Stimulated activated CD8-positive, alpha-beta memory T cell treated with anti-CD3 and anti-CD28 coated beads, Interleukin-12 subunit alpha, Interleukin-12 subunit beta, amount 100 ng/mL, for 24 hours (primary cell): ENCODE measurements around the gene SLC6A18.
"Not testable (repeated sequence)": the region's sequence is repeated elsewhere in the genome, so short reads cannot be mapped to it uniquely, and the experiment has no call there.

Experiments
- DNase-seq: peaks from one replicate; pipeline ENCODE4 v3.0.0-alpha.2; 2020; ENCODE audit errors: extremely low read depth

The SLC6A18 gene

DNA sequence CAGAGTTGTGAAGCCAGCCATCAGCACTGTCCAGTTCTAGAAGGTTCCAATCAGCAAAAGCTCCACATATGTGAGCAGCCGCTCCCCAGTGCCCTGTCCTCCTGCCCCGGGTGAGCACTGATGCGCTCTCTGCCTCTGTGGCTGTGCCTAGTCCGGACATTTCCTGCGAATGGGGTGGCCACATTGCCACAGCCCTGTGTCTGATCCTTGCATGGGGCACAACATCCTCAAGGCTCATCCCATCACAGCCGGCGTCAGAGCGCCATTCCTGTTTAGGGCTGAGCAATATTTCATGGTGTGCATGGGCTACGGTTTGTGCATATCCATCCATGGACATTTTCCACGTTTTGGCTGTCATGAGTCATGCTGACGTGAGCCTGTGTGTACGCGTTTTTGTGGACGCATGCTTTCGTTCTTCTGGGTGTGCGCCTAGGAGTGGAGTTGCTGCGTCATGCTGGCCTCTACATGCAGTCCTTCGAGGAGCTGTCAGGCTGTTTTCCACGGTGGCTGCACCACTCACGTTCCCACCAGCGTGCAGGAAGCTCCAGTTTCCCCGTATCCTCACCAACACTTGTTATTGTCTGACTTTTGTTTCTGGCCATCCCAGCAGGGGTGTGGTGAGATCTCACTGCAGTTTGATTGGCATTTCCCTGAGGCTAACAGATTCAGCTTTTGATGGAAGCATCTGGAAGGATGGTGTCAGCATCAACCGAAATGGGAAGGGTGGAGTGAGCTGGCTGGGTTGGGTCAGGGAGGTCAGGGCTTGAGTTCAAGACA is 9.7 kb upstream of the SLC6A18 start:
- no peak for DNase-seq

DNA sequence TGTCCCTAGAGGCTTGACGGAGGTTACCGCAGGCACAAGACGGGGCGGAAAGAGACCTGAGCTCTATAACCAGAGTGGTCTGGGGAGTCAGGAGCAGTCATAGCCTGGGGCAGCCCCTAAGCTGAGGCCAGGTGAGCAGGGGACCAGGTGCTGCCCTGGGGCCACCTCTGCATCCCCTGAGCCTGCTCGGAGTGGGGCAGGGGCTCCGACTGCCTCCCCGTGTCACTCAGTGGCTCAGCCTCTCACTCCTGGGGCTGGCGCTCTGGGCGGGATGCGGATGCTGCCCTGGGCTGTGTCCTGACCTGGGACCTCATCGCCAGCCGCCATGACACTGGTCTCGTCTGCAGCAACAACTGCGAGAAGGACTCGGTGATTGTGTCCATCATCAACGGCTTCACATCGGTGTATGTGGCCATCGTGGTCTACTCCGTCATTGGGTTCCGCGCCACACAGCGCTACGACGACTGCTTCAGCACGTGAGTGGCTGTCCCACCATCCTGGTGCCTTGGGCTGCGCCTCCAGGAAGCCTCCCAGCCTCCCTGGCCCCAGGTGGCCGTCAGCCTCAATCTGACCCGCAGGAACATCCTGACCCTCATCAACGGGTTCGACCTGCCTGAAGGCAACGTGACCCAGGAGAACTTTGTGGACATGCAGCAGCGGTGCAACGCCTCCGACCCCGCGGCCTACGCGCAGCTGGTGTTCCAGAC is 8.8 kb upstream of the SLC6A18 start:
- DNase-seq = no peak

DNA sequence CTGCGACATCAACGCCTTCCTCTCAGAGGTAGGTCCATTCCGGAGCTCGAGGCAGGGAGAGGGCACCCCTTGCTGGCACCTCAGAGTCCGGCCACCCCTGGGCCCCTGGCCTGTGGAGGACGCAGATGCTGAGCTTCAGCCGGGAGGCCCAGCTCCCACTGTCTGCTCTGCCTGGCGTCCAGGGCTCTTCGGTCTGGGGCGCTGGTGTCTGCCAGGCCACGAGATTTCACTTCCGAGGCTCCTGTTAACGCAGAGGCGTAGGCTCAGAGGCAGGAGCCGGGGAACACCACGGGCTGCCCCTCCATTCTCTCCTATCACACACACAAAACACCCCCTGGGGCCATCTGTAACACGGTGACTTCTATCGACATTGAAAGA is 8.3 kb upstream of the SLC6A18 start:
- DNase-seq = no peak

DNA sequence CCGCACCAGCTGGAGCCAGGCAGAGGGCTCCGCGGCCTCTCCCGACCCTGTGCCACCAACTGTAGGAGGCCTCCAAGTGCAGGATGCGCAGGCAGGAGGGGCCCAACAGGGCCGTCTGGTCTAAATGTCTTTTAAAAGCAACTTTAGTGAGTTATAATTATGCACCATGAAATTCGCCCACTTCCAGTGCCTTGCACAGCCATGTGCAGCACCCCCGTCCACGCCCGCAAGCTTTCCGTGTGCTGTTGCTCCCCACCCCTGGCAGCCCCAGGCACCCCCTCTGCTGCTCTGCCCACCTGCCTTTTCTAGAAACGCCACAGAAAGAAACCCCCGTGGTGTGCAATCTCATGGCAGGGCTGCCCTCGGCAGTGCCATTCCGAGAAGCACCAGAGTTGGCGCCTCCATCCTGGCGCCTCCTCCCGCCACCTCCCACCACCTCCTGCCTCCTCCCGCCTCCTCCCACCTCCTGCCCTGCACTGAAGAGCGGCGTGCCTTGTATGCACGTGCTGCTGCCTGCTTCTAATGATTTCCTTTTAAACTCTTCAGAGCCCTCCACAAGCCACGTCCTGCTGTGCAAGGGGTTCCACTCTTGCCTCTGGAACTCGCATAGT is 7.5 kb upstream of the SLC6A18 start:
- no peak for DNase-seq

DNA sequence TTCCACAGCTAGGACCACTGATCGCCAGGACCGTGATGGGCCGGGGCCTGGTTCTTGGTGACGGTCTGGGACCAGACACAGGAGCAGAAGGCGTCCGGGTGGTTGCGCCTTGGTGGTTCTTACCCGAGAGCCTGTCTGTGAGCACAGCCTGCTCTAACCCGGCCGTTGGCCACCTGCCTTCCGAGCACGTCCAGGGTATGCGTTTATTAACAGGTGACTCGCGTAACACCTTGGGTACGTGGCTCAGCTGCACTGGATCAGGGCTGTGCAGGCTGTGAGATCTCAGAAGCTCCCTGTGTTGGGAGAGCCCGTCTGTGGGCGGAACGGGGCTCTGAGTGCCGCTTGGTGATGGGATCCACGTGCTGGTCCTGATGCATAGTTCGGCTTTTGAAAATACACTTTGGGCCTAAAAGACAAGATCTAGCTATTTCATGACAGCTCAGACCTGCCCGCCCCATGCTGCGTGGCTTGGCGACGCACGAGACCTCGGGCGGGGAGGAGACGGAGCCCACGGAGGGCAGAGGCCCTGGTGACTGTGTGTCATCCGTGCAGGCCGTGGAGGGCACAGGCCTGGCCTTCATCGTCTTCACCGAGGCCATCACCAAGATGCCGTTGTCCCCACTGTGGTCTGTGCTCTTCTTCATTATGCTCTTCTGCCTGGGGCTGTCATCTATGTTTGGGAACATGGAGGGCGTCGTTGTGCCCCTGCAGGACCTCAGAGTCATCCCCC is 6.7 kb upstream of the SLC6A18 start:
- no peak for DNase-seq

DNA sequence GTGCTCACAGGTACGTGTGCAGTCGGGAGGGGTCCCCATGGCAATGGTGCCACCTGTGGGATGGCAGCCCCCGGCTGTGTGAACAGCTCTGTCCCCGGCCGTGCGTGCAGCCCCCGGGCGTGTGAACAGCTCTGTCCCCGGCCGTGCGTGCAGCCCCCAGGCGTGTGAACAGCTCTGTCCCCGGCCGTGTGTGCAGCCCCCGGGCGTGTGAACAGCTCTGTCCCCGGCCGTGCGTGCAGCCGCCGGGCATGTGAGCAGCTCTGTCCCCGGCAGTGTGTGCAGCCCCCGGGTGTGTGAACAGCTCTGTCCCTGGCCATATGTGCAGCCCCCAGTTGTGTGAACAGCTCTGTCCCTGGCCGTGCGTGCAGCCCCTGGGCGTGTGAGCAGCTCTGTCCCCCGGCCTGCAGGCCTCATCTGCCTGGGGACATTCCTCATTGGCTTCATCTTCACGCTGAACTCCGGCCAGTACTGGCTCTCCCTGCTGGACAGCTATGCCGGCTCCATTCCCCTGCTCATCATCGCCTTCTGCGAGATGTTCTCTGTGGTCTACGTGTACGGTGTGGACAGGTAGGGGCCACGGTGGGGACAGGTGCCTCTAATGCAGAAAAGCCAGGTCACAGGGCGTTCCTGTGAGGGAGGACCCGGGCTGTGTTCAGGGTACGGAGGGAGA is 5.9 kb upstream of the SLC6A18 start:
- no peak for DNase-seq

DNA sequence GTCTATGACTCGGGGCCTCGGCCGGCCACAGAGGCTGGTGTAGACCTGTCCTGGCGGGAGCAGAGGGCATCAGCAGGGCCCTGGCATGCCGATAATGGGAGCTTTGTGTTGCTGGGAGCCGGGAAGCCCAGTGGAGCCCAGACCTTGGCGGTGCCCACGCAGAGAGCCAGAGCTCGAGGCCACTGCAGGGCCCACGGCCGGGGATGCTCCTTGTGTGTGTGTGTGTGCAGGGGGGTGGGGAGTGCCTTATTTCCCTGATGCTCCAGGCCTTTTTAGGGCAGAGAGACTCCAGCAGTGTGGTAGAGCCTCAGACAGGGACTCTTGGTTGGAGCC is 5.4 kb upstream of the SLC6A18 start:
- DNase-seq = no peak

DNA sequence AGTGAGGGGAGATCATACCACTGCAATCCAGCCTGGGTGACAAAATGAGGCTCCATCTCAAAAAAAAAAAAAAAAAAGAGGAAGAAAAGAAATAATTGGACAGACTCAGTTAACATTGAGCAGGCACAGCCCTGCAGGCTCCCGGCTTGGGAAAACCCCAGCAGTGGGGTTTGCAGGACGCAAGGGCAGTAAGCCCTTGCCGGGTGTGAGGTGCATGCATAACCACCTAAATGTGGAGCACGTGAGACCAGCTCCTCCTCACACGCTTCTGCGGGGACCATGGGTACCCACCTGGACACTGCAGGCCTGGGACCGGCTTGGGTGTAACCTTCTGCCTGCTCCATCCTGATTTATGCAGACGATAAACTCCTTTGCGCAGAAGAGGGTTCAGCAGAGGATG is 4.8 kb upstream of the SLC6A18 start:
- no peak for DNase-seq

DNA sequence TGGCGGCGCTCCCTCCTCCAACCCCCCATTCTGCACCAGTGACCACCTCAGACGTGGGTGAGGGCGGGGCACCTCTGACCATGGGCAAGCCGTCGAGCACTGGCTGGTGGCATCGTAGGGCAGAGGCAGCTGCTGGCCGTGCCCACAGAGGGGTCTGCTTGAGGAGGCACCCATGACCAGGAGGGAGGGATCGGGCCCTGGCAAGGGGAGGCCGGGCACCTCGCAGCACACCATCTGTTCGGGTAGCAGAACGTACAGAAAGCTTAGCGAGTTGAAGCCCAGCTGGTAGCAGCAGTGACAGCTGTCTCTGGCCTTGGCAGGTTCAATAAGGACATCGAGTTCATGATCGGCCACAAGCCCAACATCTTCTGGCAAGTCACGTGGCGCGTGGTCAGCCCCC is 4.3 kb upstream of the SLC6A18 start:
- DNase-seq = no peak

DNA sequence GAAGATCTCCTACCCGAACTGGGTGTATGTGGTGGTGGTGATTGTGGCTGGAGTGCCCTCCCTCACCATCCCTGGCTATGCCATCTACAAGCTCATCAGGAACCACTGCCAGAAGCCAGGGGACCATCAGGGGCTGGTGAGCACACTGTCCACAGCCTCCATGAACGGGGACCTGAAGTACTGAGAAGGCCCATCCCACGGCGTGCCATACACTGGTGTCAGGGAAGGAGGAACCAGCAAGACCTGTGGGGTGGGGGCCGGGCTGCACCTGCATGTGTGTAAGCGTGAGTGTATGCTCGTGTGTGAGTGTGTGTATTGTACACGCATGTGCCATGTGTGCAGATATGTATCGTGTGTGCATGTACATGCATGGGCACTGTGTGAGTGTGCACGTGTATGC is 3.5 kb upstream of the SLC6A18 start:
- no peak for DNase-seq

DNA sequence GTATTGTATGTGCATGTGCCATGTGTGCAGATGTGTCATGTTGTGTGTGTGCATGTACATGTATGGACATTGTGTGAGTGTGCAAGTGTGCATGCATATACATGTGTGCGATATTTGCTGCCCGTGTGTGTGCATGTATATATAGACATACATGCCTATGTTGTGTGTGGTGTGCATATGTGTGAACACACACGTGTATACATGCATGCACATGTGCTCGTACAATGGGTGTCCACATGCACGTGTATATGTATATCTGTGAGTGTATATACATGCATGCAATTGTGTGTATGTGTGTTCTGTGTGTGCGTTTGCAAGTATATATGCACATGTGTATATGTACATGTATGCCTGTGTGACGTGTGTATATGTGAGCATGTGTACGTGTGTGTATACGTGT is 3.0 kb upstream of the SLC6A18 start:
- no peak for DNase-seq

DNA sequence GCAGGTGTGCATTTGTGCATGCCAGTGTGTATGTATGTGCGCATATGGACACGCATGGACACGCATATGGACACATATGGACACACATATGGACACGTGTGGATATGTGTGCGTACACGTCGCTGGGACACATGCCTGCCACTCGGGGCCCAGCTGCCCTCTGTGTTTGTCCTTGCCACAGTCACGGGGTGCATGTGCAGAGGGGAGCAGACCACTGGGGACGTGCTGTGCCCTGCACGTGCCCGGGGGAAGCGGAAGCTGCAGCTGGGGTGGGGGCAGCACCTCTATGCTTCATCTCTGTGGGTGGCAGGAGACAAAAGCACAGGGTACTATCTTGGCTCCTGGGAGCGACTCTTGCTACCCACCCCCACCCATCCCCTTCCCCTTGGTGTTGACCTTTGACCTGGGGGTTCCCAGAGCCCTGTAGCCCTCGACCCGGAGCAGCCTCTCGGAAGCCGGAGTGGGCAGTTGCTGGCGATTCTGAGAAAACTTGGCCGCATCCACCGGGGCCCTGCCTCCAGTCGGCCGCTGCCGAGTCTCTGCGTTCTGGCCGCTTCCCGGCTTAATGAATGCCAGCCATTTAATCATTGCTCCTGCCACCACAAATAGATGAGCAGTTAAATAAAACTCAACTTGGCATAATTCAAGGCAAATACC is 2.4 kb upstream of the SLC6A18 start:
- DNase-seq = no peak

DNA sequence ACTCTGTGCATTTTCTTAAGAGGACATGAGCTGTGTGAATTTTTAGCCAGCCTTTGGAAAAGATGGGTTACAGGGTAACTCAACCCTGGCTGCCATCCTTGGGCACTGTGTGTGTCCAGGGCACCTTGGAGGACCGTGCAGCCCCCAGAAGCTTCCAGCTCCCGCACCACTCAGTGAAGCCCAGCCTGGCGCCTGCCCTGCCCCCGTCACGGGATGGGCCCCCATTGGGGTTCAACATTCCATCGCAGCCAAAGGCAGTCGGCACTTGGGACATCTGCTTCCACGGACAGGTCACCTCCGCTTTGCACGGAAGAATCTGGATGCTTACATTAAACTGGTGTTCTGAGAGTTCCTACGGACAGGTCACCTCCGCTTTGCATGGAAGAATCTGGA is 1.9 kb upstream of the SLC6A18 start:
- DNase-seq = no peak

DNA sequence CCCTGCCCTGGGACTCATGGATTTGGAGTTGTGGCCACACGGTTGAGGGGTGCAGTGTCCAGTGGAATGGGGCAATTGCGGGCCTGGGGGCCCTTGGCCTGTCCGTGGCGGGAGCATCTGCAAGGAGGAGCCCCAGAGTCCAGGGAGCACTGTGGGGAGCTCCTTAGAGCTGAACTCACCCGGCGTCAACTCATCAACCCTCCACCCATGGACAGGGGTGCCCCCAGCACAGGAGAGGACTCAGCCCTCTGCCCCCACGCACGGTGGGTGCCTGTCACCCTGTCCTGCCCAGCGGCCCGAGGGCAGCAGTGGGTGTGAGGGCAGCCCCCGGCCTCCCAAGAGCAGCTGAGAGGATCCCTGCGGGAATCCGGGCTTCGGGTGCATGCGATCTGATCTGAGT is 550 bp upstream of the SLC6A18 start:
- DNase-seq = no peak

DNA sequence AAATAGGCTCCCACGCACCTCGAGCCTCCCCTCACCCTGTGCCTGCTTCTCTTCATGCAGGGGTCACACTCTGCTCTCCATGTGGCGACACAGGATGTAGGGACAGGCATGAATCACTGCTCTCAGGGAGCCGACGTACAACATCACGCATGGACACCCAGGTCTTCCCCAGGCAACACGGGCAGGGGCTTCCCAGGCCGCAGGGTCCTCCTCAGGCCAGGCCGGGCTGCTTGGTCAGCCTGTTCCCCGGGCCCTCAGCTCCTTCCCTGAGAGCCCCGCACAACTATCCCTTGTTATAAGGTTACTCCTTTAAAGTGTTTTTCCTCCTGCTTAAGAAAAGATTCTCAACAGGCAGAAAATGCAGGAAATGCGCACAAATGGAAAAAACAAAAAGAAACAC is 1.1 kb downstream of the SLC6A18 start:
- DNase-seq = no peak

DNA sequence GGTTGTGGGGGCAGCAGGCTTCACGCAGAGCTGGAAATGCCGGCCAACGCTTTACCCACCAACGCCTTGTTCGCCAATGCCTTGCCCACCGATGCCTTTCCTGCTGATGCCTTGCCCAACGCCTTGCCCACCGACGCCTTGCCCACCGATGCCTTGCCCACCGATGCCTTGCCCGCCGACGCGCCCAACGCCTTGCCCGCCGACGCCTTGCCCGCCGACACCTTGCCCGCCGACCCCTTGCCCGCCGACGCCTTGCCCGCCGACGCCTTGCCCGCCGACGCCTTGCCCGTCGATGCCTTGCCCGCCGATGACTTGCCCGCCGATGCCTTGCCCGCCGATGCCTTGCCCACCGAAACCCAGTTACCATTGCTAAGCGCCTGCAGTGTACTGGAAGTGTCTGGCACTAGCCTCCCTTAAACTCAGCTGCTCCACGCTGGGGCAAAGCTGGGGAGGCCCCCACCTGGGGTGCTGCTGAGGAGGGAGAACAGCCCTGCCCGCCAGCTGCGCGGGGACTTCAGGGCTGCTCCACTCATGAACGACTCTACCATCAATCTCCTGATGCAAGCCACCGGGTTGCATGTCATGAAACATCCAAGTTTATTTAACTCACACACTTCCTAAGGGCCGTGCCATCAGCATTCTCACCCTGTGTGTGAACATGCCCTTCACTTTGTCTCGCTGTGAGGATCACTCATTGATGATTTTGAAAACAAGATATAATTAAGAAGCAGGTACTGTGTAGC is 1.8 kb downstream of the SLC6A18 start:
- DNase-seq = no peak

DNA sequence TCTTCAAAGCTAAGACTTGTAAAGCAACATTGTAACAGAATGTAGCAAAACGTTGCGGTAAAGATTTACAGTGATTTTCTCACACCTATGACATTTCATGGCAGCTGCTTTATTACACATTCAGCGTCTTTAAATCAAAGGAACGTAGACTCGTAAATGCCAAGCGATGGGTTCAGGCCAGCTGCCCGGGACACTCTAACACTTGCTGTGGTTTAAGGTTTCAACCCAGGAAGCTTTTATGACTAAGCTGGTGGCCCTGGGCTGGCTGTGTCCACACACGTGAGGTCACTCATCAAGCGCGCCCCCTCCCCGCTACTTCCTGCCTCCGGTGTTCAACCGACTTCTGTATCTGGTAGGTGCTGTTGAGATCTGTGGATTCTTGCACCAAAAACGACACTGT is 2.5 kb downstream of the SLC6A18 start:
- DNase-seq = no peak

DNA sequence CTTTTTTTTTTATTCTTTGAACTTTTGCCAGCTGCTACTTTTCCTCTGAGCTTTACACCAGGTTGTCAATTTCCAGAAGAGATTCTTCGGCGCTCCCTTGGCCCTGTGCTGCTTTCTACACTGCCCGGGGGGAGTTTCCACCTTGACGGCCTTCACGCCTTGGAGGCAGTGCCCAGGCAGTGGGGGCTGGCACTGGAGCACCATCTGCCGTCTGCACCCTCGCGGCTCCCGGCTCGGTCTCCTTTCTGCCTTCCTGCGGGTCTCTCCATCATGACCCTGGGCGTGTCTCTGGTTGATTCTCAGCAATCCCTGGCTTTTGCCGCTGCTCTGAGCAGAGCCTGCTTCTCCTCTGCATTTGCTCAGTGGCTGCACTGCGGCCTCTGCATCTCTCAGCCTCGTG is 2.9 kb downstream of the SLC6A18 start:
- DNase-seq = no peak

DNA sequence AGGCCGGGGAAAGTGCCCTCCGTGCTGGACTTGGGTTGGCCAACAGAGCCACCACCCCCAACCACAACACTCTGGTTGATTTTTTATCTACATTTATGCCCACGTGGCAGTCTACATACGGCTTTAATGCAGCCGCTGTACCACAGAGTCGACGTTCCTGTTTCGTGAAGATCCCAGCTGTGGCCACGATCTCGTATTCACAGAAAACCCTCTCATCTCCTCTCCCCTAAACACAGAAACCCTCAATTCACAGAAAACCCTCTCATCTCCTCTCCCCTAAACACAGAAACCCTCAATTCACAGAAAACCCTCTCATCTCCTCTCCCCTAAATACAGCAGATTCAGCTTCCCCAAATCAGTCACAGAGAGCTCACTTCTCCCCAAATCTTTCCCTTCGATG is 3.8 kb downstream of the SLC6A18 start:
- not testable (repeated sequence) for DNase-seq

DNA sequence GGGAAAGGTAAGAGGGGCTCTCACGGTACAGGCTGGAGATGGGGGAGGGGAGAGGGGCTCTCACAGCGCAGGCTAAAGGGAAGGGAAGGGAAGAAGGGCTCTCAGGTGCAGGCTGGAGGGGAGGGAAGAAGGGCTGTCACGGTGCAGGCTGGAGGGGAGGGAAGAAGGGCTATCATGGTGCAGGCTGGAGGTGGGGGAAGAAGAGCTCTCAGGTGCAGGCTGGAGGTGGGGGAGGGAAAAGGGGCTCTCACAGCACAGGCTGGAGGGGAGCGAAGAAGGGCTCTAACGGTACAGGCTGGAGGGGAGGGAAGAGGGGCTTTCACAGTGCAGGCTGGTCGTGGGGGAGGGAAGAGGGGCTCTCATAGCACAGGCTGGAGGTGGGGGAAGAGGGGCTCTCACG is 4.6 kb downstream of the SLC6A18 start:
- no peak for DNase-seq

DNA sequence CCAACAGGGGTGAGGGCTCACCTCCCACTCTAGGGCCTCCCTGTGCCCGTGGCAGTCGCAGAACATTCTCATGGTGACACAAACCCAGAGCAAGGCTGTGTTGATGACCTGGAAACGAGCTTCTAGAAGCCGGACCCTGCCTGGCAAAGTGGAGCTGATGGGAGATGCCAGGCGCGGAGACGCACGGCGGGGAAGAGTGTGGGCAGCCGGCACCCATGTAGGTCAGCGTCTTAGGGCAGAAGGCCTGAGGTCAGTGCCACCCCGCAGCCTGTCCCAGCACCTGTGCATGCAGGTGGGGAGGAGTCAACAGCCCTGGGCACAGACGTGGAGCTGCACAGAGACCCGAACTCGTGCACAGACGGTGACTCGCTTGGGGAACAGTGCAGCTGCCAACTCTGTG is 5.4 kb downstream of the SLC6A18 start:
- no peak for DNase-seq
